HCT116 (cell line): ENCODE results near the gene P2RX5.

Source experiments
- TCF7L2 ChIP-seq: IDR thresholded peaks from 2 replicates; pipeline ENCODE4 v1.7.0; 2011; ENCODE audit warnings: borderline replicate concordance, inconsistent platforms; ENCODE audit not compliant: insufficient read depth, insufficient read length; ENCODE audit errors: extremely low read depth
- ZFX ChIP-seq: fragments of 450-650 bp; IDR thresholded peaks from 2 replicates; pipeline ENCODE4 v1.6.1; 2017
- TF ChIP-seq, protein P1 (sequence below), 3 experiments: fragments of 200-600 bp in 1 of 3; sonication (generic) in 1 of 3; IDR thresholded peaks in 2 of 3; conservative IDR thresholded peaks in 1 of 3; 2 replicates each; pipeline ENCODE4 v1.5.1; 2012 to 2017; ENCODE audit warnings: low read depth in 2 of 3, low read length in 2 of 3, antibody characterized with exemption in 1 of 3, borderline replicate concordance in 1 of 3, control low read depth in 1 of 3, mild to moderate bottlenecking in 1 of 3, mixed read lengths in 1 of 3, mixed run types in 1 of 3, moderate library complexity in 1 of 3; ENCODE audit not compliant: insufficient read depth in 1 of 3

DNA sequence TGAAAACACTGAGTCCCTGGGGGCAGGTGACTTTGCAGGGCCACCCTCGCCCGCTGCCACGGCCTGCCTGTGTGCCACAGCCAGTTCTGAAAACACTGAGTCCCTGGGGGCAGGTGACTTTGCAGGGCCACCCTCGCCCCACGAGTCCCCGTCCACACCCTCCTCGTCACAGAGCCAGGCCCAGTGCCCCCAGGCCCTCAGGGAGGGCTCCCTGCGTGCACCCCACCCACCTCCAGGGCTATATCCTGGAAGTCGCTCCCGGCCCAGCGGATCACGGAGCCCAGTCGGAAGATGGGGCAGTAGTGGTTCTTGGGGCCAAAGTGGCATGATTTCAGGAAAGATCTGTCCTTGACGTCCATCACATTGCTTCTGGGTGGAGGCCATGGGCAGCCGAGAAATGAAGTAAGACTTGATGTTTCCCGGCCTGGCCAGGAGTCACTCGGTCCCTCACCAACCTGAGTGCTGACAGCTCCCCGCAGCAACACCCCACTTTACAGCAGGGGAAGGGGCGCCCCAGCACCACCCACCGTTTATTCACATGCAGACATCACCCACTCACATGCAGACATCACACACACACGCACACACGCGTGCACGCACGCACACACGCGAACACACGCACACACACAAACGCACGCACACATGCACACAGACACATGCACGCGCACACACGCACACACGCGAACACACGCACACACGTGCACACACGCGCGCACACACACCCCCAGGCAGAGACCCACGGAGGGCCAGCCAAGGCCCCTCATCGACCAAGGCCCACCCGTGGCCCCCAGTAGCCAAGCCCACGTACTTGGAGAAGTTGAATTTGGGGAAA is 6.5 kb downstream of the P2RX5 start:
- TF ChIP-seq, protein P1, sequence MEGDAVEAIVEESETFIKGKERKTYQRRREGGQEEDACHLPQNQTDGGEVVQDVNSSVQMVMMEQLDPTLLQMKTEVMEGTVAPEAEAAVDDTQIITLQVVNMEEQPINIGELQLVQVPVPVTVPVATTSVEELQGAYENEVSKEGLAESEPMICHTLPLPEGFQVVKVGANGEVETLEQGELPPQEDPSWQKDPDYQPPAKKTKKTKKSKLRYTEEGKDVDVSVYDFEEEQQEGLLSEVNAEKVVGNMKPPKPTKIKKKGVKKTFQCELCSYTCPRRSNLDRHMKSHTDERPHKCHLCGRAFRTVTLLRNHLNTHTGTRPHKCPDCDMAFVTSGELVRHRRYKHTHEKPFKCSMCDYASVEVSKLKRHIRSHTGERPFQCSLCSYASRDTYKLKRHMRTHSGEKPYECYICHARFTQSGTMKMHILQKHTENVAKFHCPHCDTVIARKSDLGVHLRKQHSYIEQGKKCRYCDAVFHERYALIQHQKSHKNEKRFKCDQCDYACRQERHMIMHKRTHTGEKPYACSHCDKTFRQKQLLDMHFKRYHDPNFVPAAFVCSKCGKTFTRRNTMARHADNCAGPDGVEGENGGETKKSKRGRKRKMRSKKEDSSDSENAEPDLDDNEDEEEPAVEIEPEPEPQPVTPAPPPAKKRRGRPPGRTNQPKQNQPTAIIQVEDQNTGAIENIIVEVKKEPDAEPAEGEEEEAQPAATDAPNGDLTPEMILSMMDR (IDR thresholded peaks at IDR 0.05 in 2 of 3, conservative IDR thresholded peaks at IDR 0.05 in 1 of 3; ENCODE audit: borderline replicate concordance in 1 of 3, insufficient read depth in 1 of 3, low read depth in 2 of 3, low read length in 2 of 3): no peak
- TF ChIP-seq ZFX (no peak), TCF7L2 (no peak)
